CD4-positive, alpha-beta T cell treated with Interleukin-1 beta for 1 hour (primary cell): ENCODE data around the gene HES4.
"Not testable (repeated sequence)": the region's sequence is repeated elsewhere in the genome, so short reads cannot be mapped to it uniquely, and the experiment has no call there.

Source experiments
- DNase-seq, 2 donors: peaks; one replicate each; pipeline ENCODE4 v3.0.0-alpha.2; 2020 to 2022

Gene HES4

GRCh38 chr1:1033009-1033587, 33.2 kb upstream of the HES4 start:
- DNase-seq: peak; percentile 86 to 92

- no peak for DNase-seq
Measured at GRCh38 chr1:1032424-1032823, 32.5 kb upstream of the HES4 start.

- DNase-seq: no peak
Measured at GRCh38 chr1:1031659-1032235, 31.9 kb upstream of the HES4 start.

- DNase-seq: not testable (repeated sequence)
Measured at GRCh38 chr1:1030867-1031658, 31.2 kb upstream of the HES4 start.

DNA sequence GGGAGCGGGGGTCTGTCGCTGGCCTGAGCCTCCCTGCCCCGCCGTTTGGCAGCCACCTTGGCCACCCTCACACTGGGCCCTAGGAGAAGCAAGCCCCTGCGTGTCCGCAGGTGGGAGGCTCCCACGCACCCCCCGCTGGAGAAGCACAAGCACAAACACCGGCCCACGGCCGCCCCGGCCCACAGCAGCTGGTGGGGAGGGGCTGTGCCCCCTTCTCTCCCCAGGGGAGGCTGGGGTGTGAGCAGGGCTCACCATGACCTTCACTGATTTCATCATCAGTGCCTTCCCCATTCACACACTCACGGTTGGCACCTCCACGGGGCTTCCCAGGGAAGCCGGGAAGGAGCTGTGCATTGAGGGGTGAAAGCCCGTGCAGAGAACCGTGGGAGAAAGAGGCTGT, 27.9 kb upstream of the HES4 start:
- no peak for DNase-seq

GRCh38 chr1:1026599-1027413, 26.9 kb upstream of the HES4 start:
- DNase-seq: no peak

GRCh38 chr1:1025730-1026129, 25.8 kb upstream of the HES4 start:
- DNase-seq: no peak

- no peak for DNase-seq
Measured at GRCh38 chr1:1024771-1025699, 25.1 kb upstream of the HES4 start.

- no peak for DNase-seq
Measured at GRCh38 chr1:1024149-1024770, 24.4 kb upstream of the HES4 start.

- DNase-seq: no peak
Measured at GRCh38 chr1:1023700-1024099, 23.8 kb upstream of the HES4 start.

GRCh38 chr1:1022302-1023009, 22.6 kb upstream of the HES4 start:
- no peak for DNase-seq

DNA sequence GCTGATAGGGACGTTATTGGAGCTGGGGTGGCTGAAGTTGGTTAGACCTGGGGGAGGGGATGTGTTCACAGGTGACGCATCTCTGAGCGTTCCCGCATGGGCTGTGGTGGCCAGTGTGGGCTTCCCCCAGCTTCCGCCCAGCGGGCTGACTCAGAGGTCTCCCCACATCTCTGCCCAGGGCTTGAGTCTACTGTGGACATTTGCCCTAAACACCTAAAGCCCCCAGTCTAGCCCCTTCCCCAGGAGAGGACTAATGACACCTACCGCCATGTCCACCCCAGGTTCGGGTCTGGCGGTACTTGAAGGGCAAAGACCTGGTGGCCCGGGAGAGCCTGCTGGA, 22.0 kb upstream of the HES4 start:
- no peak for DNase-seq

- no peak for DNase-seq
Measured at GRCh38 chr1:1021010-1021919, 21.4 kb upstream of the HES4 start.

DNA sequence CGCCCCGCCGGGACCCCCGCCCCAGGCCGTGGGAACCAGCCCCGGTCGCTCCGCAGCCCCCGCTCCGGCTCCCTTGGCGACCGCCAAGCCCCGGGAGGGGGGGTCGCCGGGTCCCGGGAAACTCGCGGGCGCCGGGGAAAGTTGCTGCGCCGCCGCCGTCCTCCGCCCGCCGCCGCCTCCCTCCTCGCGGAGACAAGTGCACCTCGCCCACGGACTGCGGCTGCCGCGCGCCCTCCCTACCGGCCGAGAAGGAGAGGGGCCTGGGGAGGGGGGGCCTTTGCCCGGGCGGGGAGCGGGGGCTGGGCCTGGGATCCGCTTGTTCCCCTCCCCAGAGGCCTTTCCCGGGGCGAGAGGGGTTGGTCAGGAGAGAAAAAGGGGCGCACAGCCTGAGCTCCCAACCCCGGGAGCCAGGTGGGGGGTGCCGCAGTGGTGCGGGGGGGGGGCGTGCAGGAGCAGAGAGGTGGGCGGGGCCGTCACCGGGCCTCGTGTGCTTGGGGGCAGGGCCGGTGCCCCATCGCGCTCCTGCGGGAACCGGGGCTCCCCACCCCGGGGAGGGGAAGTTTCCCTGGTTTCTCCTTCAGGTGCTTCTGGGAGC, 20.6 kb upstream of the HES4 start:
- peak in 1 of 2 donors; percentile 27 for DNase-seq

GRCh38 chr1:1020000-1020404, 20.1 kb upstream of the HES4 start, which contains the start of gene AGRN:
TSS of gene AGRN (plus strand) at chr1:1020120. CDS start at chr1:1020173, 53 bp downstream.
- peak in 1 of 2 donors; percentile 24 for DNase-seq

DNA sequence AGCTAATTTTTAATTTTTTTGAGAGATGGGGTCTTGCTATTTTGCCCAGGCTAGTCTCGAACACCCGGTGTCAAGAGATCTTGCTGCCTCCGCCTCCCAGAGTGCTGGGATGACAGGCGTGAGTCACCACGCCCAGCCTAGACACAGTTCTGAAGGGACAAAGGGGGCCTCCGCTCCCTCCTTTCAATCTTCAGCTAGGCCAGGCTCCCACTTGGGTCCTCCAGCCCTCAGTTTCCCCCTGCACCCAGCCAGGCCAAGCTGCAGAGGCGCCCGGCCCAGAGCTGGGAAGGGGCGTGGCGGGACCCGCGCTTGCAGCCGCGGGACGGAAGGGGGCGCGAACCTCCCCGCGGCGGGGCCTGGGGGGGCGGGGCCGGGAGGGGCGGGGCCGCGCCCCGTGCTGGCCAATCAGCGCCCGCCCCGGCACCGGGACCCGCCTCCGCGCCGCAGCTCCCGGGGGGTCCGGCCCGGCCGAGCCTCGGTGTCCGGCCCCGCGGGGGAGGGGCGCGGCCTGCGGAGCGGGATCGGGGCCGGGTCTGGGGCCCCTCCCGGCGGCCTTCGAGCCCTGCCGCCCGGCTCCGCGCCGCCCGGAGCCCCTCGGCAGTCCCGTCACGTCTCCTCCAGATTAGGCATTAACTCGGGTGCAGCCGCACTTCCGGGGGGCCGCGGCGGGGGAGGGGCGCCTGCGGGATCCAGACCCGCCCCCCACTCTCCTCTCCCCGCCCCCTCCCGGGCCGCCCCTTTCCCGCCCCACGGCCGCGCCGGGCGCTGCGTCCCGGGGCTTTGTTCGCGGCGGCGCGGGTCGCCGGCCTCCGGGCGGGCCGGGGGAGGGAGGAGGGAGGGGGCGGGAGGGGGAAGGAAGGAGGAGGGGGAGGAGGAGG, 19.5 kb upstream of the HES4 start:
- DNase-seq: peak; percentile 78 to 80

GRCh38 chr1:1018321-1018685, 18.4 kb upstream of the HES4 start:
- DNase-seq: not testable (repeated sequence)
